ENCODE results near the gene ACR.

Gene ACR

DNA sequence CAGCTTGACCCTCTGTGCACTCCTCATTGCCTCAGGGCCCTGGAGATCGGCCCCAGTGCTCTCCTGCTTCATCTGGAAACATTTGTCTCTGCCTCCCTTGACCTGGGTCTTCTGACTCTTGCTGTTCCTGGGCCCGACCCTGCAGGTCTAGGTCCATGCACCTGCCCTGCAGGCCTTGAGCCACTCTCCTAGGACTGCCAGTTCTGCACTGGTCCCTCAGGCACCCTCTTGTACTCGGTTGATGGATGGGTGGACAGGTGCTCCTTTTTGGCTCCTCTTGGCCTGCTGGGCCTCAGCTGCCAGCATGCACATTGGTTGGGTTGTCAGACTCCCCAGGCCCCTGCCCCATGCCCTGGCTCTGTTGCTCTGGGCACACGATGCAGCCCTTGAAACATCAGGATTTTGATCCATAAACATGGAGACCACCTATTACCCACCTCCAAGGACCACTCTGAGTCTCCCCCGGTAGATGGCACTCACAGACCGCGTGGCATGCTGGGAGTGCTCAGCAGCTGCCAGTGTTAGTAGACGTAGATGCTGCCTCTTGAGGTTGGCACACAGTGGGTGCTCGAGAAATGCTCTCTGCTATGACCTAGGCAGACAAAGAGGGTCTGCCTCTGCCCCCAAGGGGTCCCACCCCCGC is 20.2 kb upstream of the ACR start:
- DNase-seq = no peak

DNA sequence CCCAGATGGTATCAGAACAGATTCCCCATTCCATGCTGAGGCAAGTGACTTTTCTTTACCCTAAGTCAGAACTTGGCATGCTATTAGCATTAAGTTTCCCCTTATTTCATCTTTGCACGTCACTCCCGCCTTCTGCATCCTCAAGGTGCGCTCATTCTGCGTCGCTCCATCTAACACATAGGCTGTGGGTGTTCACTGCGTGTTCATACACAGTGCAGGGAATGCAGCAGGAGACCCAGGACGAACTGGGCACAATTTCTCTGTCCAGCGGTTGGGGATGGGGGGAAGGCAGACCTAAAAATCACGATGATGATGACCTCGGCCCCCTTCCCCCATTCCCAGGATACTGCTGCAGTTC is 19.7 kb upstream of the ACR start:
- no peak for DNase-seq

DNA sequence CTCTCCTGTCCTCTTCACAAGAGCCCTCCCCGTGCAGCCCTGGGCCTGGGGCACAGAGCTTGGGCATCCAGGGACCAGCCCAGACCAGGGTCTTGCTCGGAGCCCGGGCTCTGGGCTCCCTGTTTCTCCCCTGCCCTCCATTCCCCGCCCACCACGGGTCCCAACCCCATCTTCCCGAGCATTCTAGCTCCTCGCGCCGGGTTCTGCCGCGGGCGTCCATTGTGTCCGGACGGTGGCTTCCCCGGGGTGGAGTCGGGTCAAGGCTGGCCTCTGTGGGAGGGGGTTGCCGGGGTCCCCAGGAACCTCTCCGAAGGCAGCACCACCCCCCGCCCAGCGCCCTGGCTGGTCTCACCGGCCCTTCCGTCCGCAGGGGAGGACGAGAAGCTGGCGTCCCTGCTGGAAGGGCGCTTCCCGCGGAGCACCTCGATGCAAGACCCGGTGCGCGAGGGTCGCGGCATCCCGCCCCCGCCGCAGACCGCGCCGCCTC is 18.1 kb upstream of the ACR start:
- no peak for DNase-seq

DNA sequence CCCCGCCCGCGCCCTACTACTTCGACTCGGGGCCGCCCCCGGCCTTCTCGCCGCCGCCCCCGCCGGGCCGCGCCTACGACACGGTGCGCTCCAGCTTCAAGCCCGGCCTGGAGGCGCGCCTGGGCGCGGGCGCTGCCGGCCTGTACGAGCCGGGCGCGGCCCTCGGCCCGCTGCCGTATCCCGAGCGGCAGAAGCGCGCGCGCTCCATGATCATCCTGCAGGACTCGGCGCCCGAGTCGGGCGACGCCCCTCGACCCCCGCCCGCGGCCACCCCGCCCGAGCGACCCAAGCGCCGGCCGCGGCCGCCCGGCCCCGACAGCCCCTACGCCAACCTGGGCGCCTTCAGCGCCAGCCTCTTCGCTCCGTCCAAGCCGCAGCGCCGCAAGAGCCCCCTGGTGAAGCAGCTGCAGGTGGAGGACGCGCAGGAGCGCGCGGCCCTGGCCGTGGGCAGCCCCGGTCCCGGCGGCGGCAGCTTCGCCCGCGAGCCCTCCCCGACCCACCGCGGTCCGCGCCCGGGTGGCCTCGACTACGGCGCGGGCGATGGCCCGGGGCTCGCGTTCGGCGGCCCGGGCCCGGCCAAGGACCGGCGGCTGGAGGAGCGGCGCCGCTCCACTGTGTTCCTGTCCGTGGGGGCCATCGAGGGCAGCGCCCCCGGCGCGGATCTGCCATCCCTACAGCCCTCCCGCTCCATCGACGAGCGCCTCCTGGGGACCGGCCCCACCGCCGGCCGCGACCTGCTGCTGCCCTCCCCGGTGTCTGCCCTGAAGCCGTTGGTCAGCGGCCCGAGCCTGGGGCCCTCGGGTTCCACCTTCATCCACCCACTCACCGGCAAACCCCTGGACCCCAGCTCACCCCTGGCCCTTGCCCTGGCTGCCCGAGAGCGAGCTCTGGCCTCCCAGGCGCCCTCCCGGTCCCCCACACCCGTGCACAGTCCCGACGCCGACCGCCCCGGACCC is 17.4 kb upstream of the ACR start:
- DNase-seq = no peak

DNA sequence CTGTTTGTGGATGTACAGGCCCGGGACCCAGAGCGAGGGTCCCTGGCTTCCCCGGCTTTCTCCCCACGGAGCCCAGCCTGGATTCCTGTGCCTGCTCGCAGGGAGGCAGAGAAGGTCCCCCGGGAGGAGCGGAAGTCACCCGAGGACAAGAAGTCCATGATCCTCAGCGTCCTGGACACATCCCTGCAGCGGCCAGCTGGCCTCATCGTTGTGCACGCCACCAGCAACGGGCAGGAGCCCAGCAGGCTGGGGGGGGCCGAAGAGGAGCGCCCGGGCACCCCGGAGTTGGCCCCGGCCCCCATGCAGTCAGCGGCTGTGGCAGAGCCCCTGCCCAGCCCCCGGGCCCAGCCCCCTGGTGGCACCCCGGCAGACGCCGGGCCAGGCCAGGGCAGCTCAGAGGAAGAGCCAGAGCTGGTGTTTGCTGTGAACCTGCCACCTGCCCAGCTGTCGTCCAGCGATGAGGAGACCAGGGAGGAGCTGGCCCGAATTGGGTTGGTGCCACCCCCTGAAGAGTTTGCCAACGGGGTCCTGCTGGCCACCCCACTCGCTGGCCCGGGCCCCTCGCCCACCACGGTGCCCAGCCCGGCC is 16.7 kb upstream of the ACR start:
- no peak for DNase-seq

DNA sequence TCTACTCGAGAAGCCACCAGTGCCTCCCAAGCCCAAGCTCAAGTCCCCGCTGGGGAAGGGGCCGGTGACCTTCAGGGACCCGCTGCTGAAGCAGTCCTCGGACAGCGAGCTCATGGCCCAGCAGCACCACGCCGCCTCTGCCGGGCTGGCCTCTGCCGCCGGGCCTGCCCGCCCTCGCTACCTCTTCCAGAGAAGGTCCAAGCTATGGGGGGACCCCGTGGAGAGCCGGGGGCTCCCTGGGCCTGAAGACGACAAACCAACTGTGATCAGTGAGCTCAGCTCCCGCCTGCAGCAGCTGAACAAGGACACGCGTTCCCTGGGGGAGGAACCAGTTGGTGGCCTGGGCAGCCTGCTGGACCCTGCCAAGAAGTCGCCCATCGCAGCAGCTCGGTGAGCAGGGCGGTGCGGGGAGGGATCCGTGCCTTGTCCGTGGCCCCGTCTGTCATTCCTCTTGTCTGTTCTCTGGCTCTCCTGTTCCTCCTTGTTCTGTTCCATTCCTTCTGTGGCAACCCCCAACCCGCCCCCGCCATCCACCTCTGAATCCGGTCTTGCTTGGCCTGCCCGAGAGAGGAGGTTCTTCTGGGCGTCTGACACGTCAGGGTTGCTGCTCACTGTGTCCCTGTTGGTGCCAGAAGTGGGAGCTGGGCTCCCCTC is 15.8 kb upstream of the ACR start:
- no peak for DNase-seq

DNA sequence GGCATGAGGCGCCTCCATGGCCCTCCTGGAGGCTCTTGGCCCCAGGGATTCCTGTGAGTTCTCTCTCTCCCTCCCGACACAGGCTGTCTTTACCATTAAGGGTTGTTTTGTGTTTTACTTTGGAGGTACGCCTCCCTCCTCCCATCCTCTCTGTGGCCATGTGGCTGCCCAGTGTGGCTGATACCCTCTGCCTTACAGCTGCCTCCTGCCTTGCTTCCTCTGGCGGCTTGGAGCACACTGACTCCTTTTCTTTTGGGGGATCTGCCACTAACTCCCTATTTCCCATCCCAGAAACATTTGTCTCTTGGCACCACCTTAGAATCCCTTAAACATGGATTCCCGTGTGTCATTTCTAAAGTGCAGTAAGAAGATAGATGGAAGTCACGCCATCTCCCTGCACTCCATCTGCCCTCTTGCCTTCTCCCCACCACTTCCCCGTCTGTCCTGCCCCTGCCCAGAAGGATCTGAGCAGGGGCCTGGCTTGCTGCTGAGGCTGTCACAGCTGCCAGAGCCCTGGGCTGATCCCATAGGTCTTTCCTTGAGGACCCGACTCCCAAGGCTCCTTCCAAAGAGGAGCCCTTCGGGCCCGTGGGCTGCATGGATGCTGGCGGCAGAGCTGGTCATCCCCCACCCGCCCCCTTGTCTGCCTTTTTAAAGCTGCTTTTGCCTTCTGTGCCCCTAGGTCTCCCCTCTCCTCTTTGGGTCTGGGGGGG is 15.1 kb upstream of the ACR start:
- DNase-seq = no peak

DNA sequence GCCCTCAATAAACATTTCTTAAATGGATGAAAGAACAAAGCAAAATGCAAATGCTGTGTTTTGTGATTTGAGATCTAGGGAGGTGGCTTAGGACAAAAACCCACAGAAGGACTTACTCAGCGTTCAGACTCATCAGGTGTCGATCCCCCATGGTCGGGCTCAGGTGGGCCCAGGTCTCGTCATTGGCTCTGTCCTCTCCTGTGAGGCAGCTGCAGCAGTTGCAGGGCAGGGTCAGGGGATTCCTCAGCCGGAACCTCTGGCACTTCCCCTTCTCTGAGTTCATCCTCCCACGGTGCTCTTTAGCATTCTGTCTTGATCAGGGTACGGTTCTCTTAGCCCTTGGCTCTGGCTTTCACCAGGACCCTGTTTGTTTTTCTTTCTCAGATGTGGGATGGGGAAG is 14.0 kb upstream of the ACR start:
- peak; percentile 59 to 61 for DNase-seq

DNA sequence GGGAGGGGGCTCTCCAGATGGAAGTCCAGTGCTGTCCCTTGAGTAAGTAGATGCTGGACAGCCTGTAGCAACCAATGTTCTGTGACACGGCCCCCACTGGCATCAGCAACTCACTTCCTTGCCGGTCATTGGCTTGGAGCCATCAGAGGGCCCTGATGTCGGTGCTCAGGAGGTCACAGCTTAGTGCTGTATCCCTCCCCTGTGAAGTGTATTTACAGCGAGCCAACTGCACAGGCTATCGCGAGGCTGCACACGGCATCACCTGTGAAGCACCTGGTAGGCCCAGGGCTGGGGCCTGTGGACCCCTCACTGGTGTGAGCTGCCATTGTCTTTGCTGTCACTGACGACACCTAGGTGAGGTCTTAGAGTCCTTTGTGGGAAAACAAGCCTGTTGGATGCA is 13.4 kb upstream of the ACR start:
- no peak for DNase-seq

DNA sequence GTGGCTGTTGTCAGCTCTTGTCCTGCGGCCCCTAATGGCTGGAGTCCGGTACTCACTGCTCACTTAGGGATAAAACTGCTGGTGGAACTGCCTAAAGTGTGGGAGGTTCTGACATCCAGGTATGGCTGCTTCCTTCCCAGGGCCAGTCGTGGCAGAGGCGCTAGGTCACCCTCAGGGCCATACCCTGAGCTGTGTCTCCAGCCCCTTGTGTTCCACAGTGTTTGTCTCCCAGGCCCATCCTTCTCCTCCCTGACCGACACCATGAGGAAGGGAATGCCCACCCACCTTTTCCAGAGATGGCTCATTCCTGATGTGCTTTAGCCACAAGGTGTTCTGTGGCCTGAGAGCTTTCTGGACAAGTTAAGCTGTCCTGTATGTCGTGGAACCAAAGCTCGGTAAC is 12.4 kb upstream of the ACR start:
- DNase-seq = no peak

DNA sequence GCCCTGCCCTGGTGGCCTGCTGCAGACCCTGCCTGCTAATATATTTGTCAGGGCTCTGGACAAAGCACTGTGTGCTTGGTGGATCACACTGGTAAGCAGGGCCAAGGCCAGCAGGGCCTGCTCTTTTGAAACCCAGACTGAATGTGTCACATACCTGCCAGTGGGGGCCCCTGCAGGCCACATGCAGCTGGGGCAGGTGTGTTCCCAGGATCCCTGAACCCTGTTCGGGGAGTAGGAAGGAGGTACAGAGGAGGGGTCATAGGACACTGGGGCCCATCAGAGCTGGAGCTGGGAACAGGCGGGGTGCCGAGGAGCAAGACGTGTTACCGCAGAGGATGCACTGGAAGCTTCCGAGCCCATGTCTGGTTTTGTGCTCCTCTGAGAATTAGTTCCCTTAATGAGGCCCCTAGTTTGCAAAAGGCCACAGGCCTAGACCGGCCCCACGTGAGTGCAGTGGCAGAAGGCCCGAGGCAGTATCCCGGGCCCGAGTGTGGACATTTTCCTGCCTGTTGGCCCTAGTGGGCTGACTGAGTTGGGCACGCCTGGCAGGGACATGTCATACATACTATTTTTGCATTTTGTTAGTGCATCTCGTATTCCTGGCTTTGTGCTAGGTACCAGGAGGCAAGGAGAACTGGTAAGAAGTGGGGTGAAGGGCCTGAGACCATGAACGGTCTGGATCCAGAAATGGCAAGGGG is 11.2 kb upstream of the ACR start:
- DNase-seq = no peak

DNA sequence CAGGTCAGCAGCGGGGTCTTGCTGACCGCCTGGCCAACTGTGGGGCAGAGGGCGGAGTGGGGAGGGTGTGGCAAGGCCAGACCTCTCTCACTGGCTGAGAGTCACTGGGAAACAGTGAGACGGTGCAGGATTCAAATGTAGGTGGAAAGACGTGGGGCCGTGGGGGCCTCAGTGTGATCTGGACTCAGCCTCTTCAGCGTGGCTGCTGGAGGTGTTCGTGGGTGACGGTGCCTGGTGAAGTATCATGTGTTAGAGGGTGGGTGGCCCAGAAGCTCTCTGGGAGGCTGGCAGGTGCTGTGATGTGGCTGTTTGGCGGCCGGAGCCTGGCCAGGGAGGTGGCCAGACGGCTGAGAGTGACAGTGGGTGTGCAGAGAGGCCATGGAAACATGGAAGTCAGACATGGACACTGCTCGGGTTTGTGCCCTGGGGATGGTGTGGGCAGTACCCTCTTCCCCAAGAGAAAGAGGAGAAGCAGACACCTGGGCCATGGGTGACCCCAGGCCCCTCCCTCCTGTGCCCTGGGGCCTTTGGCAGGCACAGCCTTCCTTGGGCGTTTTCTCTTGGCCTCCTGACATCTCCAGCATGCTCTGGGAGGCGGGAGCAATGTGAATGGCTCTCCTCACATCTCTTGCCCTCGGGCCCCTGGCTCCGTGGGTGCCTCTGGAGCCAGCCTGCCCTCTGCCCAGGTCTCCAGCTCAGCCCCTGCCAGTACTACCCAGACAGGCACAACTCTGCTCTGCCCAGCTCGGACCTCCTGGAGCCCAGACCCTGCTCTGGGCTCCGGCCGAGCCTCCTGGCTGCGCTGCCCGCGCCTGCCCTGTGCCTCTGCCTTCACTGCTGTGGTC is 10.1 kb upstream of the ACR start:
- DNase-seq = no peak

DNA sequence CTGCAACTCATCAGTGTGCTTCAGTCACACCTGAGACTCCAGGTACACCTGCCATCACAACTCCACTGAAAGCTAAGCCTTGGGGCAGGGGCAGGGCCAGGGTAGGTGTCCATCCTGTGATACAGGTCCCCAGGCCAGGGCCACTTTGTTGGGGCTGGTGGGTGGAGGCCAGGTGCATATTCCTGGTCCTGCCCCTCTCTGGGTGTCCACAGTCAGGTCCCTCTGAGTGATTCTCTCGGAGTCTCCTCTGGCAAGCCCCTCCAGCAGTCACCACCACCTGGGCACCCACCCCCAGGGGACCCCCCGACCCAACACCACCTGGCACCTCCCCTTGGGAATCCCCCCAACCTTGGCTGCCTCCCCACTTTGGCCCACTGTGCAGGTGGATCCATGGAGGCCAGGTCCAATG is 9.5 kb upstream of the ACR start:
- DNase-seq = no peak

DNA sequence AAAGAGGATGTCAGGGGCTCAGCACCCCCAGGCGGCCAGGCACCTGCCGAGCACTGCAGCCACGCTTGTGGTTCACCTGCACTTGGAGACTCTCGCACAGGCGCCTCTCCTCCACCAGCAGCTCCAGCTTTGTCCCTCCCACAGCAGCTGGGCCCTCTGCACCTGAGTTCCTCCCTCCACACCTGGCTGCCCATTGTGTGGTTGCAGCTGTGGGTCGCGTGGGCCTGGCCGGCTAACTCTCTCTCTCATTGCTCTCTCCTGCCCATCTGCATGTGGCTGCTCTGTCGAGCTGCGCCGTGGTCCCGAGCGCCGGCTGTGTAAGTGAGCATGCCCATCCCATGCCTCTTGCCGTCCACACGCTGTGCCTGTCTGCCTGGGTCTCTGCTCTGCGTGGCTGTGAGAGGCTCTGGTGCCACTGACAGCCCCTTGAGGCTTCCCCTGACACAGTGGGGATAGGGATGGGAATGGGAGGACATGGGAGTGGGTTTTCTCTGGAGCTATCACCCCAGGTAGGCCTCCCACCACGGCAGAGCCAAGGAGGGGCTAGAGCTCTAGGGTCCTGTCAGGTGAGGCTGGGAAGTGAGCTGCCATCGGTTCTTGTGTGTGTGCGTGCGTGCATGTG is 8.5 kb upstream of the ACR start:
- DNase-seq = no peak

DNA sequence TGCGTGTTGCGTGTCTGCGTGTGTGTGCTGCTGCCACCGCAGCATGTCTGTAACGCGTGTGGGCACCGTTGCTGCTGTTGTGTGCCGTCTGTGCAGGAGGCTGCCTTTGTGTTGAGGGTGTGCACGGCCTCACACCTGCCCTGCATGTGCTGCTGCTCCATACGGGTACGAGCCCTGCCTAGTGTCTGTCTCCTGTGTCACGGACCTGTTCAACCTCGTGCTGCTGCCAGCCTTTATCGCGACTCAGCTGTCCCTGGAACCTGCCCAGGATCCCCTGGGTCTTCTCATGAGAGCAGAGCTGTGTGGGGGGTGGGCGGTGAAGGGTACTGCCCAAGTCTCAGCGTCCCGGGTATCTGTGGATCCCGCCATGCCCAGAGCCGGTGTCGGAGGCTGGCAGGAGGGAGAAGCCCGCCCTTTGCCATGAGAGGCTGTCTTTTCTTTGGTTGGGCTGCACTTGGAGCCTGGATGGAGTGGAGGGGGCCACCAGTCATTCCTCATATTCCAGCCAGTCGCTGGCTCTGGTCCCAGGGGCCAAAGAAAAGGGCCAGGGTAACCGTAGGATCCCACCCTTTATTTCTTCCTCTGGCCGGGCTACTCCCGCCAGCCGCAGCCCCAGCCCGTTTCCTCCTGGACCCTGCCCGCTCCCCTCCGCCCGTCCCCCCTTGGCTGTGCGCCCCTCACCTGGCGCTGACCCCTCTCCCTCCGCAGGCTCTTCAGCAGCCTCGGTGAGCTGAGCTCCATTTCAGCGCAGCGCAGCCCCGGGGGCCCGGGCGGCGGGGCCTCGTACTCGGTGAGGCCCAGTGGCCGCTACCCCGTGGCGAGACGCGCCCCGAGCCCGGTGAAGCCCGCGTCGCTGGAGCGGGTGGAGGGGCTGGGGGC is 7.8 kb upstream of the ACR start:
- no peak for DNase-seq

DNA sequence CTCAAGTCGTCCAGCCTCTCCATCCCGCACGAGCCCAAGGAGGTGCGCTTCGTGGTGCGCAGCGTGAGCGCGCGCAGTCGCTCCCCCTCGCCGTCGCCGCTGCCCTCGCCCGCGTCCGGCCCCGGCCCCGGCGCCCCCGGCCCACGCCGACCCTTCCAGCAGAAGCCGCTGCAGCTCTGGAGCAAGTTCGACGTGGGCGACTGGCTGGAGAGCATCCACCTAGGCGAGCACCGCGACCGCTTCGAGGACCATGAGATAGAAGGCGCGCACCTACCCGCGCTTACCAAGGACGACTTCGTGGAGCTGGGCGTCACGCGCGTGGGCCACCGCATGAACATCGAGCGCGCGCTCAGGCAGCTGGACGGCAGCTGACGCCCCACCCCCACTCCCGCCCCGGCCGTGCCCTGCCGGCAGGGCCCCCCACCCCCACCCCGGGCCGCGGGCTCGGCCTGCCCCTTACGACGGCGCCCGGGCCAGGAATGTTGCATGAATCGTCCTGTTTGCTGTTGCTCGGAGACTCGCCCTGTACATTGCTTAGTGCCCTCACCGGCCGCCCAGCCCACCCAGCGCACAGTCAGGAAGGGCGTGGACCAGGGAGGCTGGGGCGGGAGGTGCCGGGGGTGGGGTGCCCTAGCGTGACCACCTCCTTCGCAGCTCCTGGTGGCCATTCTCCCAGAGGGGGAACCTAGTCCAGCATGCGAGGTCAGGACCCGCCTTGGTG is 6.9 kb upstream of the ACR start:
- DNase-seq = no peak

DNA sequence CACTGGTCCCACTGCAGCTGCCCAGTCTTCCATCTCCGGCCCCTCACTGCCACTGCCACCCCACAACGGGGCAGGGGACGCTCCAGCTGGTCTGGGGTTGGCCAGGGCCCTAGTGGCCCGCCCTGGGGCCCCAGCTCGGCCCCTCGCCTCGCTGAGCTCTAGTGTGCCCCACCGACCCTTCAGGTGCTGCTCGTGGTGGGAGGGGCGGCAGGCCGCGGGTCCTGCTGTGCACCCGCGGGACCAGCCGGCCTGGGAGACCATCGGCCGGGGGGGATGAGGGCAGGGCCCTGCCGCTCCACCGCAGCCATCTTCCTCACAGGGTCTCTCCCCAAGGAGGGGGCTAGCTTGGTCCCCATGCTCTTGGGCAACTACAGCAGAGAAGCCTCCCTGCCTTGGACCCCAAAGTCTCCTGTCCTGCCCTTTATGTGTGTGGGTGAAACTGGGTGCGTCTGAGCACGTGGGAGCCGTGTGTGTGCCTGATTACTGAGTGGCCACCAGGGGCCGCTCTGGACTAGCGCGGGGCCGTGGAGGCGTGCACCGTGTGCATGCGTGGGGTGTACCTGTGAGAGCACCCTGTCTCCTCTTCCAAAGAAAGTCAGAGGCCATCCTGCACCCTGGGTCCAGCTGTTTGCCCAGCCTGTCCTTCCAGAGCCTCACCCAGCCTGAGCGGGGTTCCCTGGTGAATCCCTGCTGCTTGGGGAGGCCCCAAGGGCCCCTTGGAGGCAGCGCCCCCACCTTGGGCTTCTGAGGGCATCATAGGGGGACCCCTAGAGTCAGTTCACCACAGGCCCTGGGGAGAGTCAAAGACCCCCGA is 6.0 kb upstream of the ACR start:
- DNase-seq = no peak

DNA sequence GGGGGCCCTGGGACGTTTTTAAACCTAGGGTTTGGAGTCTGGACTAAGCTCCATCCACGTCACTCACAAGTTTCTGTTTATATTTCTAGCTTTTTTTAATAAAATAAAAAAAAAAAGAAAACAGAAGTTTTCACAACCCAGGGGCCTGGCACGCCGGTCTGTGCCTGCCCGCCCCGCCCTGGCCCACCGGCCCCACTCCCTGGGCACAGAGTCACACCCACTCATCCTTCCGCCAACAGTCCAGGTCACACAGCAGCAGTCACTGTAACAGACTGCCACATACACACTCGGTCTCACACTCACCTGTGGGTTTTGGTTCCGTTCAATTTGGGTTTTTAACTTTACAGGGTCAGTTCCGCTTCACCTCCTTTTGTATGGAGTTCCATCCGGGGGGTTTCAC is 5.3 kb upstream of the ACR start:
- DNase-seq = no peak

Measured in inflammatory macrophage treated with lipopolysaccharide for 1 hour (primary cell).